ENCODE measurements around the gene ABI3.
A peak's percentile ranks its signal among the peaks of the same experiment; 100 is the strongest.
"Not testable (repeated sequence)": the region's sequence is repeated elsewhere in the genome, so short reads cannot be mapped to it uniquely, and the experiment has no call there.

Gene ABI3

DNA sequence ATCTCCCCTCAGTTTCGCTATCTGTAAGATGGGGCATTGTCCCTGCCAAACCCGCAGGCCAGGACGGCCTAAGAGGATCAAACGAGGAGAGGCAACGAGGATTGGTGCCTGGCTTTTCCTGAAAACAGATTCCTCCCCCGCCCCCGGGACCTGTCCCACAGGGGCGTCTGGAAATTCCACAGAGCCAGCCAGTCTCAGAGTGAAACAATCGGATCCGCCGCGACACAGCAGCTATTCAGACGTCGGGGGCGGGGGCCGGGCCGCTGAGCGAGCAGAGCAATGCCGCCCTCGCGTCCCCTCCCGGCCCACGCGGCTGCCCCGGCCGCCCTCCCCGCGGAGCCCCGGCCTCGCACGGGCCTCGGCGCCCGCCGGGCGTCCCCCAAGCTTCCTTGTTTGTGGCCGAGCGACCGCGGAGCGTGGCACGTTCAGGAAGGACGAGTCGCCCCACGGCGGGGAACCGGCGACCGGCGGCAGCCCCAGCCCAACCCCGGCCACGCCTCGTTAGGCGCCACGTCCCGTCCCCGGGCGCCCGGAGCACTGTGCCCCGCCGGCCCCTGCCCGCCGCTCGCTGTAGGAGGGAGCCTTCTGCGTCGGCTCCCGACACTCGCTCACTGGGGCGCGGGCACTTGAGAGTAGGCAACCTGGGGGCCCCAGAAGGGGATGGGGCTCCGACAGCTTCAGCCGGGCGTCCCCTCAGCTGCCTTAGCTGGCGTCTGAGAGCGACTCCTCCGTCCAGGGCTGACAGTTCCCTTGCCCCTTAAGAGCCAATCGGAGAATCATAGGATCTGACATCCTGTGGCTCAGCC is 49.7 kb downstream of the ABI3 start:
- DNase-seq: peak; percentile 63

DNA sequence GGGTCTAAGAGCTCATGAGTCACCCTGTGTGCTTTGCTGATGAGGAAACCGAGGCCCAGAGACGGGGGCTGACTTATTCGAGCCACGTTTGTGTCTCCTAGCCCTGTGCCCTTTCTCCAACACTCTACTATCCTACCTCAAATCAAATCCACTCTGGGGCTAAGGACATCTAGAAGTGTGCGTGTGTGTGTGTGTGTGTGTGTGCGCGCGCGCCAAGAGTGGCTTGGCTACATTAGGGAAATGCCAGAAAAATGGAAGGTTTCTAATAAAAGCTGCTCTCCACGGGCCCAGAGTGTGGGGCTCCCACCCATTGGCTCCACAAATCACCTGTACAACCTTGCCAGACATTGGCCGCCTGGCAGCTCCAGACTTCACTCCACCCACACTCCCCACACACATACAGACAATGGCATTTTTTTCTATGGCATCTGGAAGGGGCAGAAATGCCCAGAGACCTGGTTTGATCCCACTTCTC is 50.3 kb downstream of the ABI3 start:
- DNase-seq: no peak

DNA sequence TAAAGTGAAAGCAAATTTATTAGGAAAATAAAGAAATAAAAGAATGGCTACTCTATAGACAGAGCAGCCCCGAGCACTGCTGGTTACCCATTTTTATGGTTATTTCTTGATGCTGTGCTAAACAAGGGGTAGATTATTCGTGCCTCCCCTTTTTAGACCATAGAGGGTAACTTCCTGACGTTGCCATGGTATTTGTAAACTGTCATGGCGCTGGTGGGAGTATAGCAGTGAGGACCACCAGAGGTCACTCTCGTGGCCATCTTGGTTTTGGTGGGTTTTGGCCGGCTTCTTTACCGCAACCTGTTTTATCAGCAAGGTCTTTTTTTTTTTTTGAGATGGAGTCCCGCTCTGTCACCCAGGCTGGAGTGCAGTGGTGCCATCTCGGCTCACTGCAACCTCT is 51.0 kb downstream of the ABI3 start:
- DNase-seq: not testable (repeated sequence)

DNA sequence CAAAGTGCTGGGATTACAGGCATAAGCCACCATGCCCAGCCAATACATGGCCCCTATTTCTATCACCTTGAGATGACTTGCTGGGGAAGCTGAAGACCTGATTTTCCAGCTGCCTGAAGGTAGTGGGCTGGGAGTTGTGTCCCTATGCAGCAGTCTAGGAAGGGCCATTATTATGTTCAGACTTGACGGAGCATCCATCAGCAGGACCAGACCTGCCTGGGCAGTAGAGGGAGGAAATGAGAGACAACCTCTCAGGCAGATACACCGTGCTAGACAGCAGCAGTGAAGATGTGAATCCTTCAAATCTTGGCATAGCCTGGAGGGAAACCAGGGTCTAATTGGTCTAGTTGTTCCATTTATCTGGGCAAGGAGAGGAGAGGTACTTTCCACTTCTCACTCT is 55.7 kb downstream of the ABI3 start:
- DNase-seq: no peak

DNA sequence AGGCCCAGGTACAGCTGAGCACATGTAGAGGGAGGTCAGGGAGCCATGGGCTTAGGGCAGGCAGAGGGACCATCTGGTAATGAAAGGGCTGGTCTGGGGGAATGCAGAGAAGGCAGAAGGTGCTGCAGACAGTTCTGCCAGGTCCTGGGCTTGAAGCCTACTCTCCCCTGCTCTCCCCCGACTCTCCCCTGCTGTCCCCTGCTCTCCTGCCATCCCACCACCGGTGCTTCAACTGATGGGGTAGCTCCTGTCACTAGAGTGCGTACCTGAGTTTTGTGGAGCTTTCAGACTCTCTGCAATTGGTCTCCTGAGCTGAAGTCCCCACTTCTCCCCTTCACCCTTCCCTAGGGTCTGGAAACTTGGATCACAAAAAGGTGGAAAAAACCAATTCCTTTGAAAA is 57.4 kb downstream of the ABI3 start:
- no peak for DNase-seq

DNA sequence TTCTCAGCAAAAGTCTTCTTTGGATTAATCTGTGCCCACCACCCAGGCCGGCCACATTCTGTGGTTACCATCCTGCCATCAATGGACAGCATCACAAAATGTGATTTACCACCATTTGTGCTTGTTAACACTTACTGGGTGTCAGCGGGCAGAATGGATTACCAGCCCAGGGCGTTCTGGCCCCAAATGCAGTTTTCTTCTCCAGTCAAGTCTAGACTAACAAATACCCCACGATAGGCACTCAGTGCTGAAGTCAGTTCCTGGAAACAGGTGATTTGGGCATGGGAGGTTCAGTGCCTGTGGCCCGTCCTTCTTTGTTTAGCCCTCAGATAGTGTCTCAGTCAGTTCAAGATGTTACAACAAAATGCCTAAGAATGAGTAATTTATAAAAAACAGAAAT is 58.8 kb downstream of the ABI3 start:
- no peak for DNase-seq
